ENCODE data around the gene FHL5.
"Not testable (repeated sequence)": the region's sequence is repeated elsewhere in the genome, so short reads cannot be mapped to it uniquely, and the experiment has no call there.

The FHL5 gene

DNA sequence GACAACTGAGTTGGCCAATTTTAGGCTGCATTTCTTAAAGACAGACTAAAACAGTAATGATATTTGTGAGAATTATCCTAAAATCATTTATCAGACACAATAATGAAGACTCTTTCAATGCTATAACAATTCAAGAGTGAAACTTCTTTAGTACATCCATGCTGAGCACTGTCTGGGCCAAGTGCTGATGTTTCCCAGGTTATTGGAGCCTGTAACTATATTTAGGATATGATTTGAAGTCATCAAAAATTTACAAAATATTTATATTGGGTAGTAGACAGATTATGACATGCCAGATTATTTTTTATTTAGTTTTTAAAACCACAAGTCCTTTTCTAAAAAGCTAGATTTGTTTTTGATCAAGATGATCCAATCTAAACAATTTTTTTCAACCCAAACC is 45.1 kb downstream of the FHL5 start:
- in situ Hi-C loops (cut with MboI; ENCODE audit: low sequenced_read_pairs), result no loop called here

DNA sequence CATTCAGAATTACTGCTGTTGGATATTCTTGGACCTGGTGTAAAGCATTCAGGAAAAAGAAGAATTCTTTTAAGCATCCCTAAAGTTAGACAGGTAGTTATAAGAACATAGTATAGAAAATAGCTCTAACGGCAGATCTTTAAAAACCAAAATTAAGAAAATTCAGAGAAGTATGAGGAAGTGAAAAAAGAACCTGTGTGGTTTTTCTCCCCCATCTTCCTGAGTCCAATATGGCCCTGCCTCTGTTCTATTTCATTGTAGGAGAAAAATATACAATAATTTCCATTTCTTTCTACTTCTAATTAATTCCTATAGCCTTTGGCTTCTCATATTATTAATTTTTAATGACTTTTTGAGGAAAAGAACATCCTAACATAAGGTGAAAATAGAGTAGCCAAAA is 47.1 kb downstream of the FHL5 start:
- in situ Hi-C loops (cut with MboI; ENCODE audit: low sequenced_read_pairs), result no loop called here

DNA sequence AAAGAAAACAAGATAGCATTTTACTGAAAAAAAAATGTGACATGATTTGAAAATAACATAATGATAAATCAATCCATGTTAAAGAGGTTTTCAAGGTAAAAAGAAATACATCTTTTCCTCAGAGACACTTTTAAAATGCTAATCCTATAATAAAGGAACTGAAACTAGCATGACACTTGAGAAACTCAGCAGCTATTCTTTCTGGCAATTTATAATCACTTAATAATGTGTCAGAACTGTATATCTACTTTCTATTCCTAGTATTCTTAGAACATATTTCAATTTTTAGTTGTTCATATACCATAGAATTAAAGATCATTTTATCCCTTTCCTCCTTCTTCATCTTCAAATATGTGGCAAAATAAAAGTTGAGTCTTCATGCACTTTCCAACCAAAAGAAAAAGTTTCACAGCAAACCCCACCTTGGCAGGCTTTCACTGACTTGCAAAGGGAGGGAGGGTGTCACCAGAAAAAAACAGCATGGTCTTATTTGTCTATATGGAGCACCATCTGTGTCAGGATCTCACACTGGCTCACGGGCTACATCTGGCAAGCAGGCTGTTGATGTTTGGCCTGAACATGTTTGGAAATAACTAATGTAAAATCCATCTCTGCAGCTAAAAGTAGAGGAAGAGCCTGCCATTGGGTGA is 48.5 kb downstream of the FHL5 start:
- in situ Hi-C loops (cut with MboI; ENCODE audit: low sequenced_read_pairs), result no loop called here

DNA sequence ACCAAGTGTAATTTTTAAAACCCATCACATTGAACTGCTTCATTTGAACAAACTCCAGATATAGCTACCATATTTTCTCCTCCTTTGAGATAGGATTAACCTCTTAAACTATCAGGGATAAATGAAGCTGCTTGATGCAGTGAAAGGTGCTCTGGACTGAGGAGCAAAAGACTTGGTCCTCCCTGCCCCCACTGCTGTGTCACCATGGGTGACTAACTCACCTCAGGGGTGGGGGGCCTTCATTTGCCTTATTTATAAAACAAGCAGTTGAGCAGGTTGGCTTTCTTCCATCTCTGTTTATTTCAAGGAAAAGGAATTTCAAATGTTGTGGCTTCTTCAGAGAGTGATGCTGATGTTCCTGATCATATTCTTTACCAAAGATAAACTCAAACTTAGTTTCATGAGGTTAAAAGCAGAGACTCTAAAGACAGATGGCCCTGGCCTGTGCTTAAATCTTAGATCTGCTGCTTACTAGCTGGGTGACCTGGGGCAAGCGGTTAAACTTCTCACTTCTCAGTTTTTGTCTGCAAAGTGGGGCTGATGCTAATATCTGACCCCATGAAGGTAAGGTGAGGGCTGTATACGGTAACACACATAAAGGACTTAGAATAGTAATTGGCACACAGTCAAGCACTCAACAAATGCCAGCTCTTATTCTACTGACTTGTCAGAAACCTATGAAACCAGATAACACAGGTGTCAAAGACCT is 50.5 kb downstream of the FHL5 start:
- in situ Hi-C loops (cut with MboI; ENCODE audit: low sequenced_read_pairs), result no loop called here

DNA sequence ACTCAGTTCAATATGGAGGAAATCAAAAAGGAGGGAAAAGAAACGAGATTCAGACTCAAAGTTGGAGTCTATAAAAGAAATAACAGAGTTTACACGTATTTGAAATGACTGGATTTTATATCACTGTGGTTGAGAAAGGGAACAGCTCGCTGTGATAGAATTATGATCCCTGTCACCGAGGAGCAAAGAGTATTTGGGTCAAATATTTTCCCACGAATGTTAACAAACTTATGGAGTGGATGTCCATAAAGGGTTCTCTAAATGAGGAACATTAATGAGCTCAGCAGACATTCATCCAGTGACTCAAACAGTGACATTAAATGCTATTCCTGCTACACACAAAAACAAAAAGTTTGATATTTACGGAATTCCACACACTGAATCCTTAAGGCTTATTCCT is 57.9 kb downstream of the FHL5 start:
- in situ Hi-C loops (cut with MboI; ENCODE audit: low sequenced_read_pairs), result no loop called here

DNA sequence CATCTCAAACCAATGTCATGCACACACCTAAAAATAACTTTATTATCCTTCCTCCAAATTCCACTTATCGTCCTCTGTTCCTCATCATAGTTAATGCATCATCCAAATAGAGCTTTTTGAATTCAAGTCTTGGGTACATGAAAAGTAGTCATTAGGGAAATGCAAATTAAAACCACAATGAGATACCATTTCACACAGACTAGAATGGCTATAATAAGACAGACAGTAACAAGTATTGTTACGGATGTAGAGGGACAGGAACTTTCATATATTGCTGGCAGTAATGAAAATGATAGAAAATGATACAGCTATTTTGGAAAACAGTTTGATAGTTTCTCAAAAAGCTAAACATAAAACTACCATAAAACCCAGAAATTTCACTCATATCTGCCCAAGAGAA is 59.1 kb downstream of the FHL5 start:
- in situ Hi-C loops (cut with MboI; ENCODE audit: low sequenced_read_pairs), result no loop called here

DNA sequence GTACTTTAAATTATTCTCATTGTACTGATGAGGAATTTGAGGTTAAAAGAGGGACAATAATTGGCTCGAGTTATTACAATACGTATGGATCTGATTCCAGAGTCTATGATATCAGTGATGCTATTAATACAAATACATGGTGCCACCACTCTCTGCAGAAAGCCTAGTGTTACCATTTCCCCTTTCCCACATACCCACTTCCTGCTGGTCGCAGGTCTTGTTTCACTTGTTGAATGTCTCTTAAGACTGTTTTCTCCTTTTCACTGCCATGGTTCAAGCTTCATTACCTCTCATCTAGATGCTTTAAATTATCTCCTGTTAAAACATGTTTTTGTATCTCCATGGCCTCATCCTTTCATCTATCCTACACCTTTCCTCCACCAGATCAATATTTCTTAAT is 62.0 kb downstream of the FHL5 start:
- in situ Hi-C loops (cut with MboI; ENCODE audit: low sequenced_read_pairs), result no loop called here

DNA sequence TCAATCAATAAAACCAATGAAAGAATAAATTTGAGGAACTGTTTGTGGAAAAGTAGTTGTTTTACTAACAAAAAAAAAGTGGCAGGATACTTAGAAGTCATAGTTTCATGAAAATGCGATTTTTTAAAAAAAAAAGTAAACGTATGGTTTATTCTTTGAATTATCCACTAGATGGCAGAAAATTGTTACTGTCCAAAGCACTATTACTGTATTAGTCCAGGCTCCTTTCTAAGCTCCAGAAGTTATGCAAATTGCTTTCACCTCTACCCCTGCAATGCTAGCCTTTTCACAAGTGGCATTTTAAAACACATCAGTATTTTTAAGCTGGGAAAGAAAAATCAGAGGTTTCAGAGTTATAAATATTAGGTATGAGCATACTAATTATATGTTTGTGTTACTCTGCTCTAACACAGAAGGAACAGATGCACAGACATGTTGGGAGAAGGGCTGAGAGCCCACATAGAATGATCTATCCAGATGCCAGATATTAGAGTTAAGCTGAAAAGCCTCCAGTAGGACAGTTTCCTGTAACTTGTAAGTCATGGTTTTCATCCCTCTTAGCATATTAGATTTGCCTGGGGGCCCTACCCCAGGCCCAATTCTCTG is 63.9 kb downstream of the FHL5 start:
- in situ Hi-C loops (cut with MboI; ENCODE audit: low sequenced_read_pairs), result no loop called here

DNA sequence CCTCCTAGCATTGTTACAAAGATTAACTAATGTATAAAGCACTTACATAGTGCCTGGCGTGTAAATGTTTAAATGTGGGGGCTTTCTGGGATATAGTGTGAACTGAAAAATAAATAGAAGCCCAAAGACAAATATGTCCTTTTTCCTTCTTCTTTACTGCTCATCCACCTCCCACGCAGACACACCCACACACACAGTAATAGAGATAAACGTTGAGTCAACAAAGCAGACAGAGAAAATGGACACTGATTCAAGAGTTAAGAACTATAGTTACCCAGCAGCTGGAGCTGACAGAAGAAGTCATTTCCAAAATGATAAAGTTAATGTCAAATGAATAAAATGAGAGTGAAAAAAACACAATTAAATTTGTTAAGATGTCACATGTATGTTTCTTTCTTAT is 68.3 kb downstream of the FHL5 start:
- in situ Hi-C loops (cut with MboI; ENCODE audit: low sequenced_read_pairs), result no loop called here

DNA sequence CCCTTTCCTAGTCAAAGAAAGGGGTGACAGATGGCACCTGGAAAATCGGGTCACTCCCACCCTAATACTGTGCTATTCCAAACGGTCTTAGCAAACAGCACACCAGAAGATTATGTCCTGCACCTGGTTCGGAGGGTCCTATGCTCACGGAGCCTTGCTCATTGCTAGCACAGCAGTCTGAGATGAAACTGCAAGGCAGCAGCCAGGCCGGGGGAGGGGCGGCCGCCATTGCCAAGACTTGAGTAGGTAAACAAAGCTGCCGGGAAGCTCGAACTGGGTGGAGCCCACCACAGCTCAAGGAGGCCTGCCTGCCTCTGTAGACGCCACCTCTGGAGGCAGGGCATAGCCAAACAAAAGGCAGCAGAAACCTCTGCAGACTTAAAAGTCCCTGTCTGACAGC is 75.1 kb downstream of the FHL5 start:
- in situ Hi-C loops (cut with MboI; ENCODE audit: low sequenced_read_pairs), result not testable (repeated sequence)

DNA sequence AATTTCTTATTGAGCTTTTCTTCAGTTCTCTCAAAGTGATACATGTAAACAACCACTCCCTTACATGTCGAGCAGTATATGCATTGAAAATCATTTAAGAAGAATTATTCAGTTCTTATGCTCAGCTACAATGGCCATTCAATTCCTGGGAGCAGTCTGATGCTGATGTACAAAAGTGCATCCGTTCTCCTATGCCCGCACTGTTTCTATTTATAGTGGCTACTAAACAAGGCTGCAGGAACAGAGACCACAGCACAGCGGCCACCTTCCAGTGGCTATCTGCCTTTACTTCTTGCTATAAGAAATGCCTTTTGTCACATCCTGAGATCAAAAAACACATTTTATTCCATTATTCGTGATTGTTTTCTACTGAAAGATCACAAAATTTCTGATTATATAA is 82.2 kb downstream of the FHL5 start:
- in situ Hi-C loops (cut with MboI; ENCODE audit: low sequenced_read_pairs), result no loop called here

DNA sequence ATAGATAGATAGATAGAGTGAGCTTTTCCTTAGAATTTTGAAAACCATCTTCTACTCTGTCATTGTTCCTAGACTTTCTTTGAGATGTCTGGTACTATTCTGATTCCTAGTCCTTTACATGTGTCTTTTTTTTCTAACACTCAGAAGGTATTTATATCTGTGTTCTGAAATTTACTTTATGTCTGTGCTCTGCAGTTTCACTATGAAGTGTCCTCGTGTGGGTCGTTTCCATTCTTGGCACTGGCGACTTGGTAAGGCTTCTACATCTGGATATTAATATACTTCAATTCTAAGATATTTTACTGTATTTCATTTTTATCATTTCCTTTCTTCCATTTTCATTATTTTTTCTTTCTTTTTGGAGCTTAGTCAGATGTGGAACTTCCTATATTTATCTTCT is 87.0 kb downstream of the FHL5 start:
- in situ Hi-C loops (cut with MboI; ENCODE audit: low sequenced_read_pairs), result no loop called here

DNA sequence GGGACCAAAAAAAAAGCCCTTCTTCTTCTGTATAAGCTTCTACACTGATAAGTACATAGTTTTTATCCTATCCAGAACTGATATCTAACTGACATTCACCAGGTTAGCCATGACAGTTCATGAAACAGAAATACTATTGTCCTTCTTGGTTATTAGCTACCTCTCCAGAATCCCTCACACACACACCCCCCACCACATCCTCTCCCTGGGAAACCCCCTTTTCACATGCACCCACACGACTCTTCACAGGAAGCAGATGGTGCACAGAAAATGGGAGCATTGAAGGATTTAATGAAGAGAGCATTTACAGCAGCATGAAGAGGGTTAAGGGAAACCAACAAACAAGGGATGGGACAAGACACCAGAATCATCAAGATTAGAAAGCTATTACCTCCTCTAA is 88.9 kb downstream of the FHL5 start:
- in situ Hi-C loops (cut with MboI; ENCODE audit: low sequenced_read_pairs), result no loop called here

DNA sequence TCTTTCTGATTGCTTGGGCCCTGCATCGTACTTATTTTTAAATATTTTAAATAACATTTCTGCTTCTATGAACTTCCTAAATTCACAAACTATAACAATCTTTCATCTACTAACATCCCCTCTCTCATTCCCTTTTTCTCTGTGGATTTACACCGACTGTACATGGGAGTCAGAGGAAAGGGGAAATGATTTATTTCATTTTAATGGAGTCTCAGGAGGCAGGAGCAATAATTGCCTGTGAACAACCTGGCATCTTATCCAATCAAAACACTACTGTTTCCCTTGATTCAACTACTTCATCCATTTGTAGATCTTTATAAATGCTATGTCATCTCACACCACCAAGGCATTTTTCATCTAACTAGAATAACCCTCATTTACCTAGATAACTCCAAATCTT is 89.6 kb downstream of the FHL5 start:
- in situ Hi-C loops (cut with MboI; ENCODE audit: low sequenced_read_pairs), result no loop called here

DNA sequence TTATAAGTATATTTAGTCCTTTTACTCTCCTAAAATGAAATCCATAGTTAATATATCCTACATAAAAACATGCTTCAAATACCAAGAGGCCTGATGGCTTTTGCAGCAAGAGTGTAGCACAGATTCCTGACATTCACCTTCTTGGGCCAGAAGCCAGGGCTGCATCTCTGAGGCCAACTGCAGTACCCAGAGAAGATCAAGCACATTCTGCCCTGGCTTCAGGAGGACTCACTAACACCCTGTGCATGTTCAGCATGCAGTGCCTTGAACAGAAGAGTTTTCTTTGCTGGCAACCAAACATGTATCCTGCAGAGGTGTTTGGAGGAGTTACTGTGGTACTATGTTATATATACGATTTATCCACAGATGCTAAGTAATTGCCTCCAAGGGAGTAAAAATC is 90.3 kb downstream of the FHL5 start:
- in situ Hi-C loops (cut with MboI; ENCODE audit: low sequenced_read_pairs), result no loop called here

DNA sequence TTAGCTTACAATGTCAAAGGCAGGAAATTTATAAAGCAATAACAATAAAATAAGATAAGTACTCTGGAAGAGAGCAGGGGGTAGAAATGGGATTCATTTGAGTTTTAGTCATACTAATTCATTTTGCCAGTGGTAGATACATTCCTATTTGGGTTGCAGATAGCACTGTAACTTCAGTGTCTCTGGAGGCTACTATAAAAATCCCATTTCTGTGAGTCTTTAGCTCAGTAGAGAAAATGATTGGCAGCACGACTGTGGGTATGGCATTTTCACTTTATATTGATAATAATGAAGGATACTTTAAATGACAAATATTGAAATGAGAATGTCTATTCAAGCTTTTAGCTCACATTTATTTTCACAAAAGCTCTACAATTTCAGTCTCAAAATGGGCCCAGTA is 93.6 kb downstream of the FHL5 start:
- in situ Hi-C loops (cut with MboI; ENCODE audit: low sequenced_read_pairs), result no loop called here

DNA sequence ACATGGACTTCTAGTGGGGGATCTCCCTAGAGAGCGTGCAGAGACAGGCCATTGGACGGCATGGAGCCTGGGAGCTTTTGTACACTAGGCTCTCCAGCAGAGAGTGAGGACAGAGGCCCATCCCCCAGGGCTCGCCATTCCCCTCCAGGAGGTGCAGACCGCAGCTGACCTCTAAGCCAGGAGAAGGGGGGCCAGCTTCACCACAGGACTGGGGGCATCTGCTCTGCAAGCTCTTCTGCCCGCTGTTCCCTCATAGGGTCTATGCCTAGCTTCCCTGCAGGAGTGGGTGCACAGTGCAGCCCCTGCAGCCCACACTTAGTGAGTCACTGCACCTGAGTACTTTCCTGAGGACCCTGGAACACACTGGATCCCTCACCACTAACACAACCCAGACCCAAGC is 94.4 kb downstream of the FHL5 start:
- in situ Hi-C loops (cut with MboI; ENCODE audit: low sequenced_read_pairs), result no loop called here

DNA sequence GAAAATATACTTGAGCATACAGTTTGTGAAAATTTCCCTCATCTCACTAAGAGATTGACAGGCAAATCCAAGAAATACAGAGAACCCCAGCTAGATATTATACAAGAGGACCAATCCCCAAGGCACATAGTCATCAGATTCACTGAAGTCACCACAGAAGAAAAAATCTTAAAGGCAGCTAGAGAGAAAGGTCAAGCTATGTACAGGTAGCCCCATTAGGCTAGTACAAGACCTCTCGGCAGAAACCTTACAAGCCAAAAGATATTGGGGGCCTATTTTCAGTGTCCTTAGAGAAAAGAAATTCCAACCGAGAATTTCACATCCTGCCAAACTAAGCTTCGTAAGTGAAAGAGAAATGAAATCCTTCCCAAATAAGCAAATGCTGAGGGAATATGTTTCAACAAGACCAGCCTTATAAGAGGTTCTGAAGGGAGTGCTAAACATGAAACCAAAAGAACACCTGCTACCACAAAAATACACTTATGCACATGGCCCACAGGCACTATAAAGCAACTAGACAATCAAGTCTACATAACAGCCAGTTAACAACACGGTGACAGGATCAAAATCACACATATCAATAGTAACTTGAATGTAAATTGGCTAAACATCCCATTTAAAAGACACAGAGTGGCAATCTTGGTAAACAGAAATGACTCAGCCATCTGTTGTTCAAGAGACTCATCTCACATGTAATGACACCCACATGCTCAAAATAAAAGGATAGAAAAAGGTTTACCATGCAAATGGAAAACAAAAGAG is 96.3 kb downstream of the FHL5 start:
- in situ Hi-C loops (cut with MboI; ENCODE audit: low sequenced_read_pairs), result no loop called here

Measured in HL-60/S4 (cell line).